Vagina (tissue), 2 donors: ENCODE data around the gene AK9.

Experiments
- CTCF ChIP-seq, 3 experiments: fragments of 450-650 bp in 2 of 3; fragments of 200-600 bp in 1 of 3; sonication (generic) in 1 of 3; IDR thresholded peaks; one replicate each; pipeline ENCODE4 v1.5.1; 2017 to 2019; ENCODE audit warnings: antibody characterized with exemption in 3 of 3, mild to moderate bottlenecking in 2 of 3, moderate library complexity in 2 of 3
- POLR2A ChIP-seq, 2 donors: fragments of 450-650 bp; IDR thresholded peaks; one replicate each; pipeline ENCODE4 v1.6.1; 2017; ENCODE audit warnings: antibody characterized with exemption in 2 of 2, mild to moderate bottlenecking in 2 of 2, moderate library complexity in 2 of 2

- no peak for TF ChIP-seq CTCF (IDR thresholded peaks at IDR 0.05)
- TF ChIP-seq POLR2A (IDR thresholded peaks at IDR 0.05), result no peak
These were observed 95.0 kb downstream of the AK9 start for GRCh38 chr6:109595998-109596397.
